Fibroblast of lung (primary cell): ENCODE results near the gene SPIRE1.

Experiments used
- EZH2 ChIP-seq: IDR thresholded peaks from 2 replicates; pipeline ENCODE4 v1.5.1; 2012; ENCODE audit warnings: low read length, control low read depth, mild to moderate bottlenecking; ENCODE audit errors: missing control alignments
- TF ChIP-seq, protein P1 (sequence below), 2 donors: IDR thresholded peaks in 1 of 2; conservative IDR thresholded peaks in 1 of 2; 1 replicate in 1 of 2; 2 replicates in 1 of 2; pipeline ENCODE4 v1.5.1; 2011 to 2012; ENCODE audit warnings: low read length in 2 of 2, control low read depth in 1 of 2, inconsistent platforms in 1 of 2, low read depth in 1 of 2, mild to moderate bottlenecking in 1 of 2

GRCh38 chr18:12410081-12410481 lies 247.8 kb downstream of the SPIRE1 start:
- TF ChIP-seq, protein P1, sequence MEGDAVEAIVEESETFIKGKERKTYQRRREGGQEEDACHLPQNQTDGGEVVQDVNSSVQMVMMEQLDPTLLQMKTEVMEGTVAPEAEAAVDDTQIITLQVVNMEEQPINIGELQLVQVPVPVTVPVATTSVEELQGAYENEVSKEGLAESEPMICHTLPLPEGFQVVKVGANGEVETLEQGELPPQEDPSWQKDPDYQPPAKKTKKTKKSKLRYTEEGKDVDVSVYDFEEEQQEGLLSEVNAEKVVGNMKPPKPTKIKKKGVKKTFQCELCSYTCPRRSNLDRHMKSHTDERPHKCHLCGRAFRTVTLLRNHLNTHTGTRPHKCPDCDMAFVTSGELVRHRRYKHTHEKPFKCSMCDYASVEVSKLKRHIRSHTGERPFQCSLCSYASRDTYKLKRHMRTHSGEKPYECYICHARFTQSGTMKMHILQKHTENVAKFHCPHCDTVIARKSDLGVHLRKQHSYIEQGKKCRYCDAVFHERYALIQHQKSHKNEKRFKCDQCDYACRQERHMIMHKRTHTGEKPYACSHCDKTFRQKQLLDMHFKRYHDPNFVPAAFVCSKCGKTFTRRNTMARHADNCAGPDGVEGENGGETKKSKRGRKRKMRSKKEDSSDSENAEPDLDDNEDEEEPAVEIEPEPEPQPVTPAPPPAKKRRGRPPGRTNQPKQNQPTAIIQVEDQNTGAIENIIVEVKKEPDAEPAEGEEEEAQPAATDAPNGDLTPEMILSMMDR (conservative IDR thresholded peaks at IDR 0.05 in 1 of 2, IDR thresholded peaks at IDR 0.05 in 1 of 2; ENCODE audit: low read depth in 1 of 2, low read length in 2 of 2): no peak
- TF ChIP-seq EZH2: no peak
